NCI-H510A (cell line): ENCODE data around the gene SRGAP3.

Experiments
- DNase-seq: peaks from one replicate; lab custom pipeline; 2025; lab: John Stamatoyannopoulos, UW

The SRGAP3 gene

DNA sequence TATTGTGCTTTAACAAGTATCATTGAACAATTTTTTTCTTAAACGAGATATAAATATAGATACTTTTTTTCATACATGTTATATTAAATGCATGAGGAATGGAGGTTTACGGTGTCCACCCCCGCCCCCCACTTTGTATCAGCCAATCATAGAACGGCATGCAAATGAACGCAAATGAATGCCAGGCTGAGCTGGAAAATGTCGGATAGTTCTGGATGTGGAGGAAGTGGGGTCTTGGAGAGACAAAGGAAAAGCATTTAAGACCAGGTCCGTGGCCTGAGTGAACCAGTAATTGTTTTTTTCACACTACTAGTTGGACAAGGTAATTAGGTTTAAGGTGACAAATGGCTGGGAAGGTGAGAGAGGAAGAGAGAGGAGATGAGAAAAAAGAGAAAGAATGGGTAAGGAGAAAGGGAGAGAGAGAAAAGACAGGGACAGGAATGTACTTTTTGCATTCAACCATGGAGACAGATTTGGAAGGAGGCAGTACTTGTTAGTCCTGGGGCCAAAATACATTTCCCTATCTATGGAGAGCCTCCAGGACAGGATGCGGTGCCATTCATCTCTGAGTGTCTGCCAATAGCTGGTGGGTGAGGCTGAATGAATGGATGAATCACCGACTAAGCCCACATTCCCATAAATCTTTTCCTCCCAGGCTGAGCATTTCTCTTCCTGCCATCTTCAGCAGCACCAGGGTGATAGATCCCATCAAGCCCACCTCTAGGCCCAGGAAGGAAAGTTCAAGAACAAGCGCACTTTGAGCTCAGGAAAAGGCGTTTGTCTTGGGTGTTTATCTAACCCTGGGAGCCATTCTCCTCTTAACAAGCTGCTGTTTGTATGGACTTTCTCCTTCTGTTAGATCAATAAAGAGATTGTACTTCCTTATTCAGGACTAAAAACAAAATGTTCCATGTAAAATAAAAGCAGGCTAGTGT lies 284.7 kb downstream of the SRGAP3 start:
- no peak for DNase-seq

DNA sequence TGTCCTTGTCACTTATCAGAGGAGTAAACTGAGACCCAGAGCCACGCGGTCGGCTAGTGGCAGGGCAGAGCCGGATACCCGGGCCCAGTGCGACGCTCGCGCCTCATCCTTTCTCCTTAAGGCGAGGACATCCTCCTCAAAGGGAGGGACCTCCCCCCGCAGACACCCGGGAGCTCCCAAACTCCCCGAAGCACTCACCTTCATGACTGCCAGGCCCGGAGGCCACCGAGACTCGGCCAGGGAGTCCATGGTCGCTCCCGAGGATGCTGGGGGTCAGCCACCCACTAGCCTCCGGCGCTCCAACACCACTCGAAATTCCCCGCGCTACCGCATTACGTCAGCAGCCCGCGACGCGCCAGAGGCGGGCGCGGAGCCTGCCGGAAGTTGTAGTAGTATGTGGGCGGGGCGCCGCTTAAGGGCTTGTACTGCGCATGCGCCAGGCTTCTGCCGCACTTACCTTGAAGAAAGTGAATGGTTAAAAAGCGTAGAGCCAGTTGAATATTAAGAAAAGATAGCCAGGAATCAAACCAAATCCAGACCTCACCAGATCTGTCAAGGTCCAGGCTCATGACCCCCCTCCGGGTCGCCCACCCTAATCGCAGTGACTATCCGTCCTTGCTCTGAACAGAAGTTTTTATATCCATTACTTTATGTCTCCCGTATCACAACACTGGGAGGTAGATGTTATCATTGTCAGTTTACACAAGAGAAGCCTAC lies 286.2 kb downstream of the SRGAP3 start, which contains the start of gene RAD18:
Gene RAD18 (minus strand): TSS at position 336 of the 717 bp plus-strand sequence. CDS start 87 bp downstream, at position 249.
- peak; percentile 57 for DNase-seq

DNA sequence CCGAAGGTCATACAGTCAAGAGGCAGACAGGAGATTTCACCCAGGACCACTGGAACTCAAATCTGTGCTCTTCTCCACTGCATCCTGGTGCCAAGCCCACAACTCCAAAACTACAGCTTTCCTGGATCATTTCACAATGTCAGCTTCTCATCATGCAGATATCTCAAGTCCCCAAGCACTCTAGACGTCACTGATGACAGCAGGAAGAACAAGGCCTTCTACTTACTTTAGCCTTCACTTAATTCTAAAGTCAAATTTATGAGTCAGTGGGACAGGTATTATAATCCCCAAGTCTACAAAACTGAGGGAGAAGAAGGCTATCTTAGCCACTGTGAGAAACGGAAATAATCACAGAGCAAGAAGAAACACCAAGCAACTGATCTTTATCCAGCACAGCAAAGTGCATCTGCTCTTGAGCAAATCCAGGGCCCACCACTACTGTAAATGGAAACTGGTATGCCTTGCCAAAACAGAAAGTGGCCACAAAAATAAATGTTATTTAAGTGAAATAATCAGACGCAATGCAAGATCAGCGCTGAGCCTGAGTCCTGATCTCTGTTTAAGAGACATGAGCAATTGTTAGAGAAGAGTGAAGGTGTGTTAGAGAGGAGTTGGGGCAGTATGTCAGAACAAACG lies 287.1 kb downstream of the SRGAP3 start:
- DNase-seq, result no peak

DNA sequence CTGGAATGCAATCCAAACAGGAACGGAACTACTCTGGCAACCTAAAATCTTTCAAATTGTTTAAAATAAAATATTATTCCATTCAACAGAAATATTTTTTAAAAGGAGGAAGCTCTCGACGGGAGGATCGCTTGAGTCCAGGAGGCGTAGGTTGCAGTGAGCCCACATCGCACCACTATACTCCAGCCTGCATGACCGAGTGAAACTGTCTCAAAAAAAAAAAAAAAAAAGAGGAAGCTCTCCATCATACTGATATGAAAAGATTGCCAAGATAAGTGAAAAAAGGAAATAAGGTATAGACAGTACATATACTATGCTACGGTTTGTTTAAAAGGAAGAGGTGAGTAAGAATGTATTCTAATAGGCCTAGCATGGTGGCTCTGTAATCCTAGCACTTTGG lies 289.8 kb downstream of the SRGAP3 start:
- DNase-seq, result no peak

DNA sequence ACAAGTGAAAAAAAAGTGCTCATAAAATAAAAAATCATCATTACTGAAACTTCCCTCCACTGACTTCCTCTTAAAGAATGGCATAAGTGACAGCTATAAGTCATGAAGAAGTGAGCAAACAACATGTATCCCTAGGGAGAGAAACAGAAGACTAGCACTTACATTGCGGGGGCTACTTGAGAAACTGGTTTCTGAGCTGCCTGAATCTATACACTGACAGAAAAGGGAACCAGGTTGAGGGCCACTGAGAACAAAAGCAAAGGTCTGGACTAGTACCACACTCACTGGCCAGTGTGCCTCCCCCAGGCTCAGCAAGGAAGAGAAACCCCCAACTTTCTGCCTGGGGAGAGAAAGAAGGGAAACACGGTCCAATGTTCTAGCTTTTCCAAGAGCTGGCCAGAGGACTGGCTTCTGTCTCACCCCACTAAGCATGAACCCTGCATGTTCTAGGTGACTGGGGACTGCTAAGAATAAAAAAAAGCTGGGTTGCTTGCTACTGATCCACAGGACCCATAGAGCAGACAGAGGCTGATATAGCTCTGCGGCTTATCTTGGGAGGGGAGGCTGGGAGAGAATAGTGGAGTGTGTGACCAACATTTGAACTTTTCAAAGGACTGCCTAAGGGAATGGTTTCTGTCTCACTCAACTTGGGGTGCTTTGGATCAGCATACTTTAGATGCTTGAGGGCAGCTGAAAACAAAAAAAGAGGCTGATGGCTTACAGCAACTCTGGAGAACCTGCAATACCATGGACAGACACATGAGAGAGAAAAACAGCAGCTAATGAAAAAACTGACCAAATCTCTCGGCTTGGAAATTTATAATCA lies 294.3 kb downstream of the SRGAP3 start:
- no peak for DNase-seq

DNA sequence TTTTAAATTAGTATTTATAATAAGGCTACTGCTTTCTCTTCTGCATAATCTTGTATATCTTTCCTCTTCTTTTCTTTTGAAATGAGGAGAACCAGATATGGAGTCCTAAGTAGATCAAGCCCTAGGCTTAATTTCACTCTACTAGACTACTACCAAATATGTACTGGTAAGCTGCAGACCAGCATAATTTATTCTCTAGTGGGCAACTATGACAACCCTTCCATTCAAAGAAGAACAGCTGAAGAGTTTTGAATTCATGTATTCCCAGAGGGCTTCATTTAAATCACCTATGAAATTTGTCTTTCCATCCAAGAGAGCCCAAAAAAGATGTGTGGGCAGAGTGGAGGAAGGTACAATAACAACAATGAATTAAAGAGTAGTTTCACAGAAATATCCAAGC lies 296.1 kb downstream of the SRGAP3 start:
- no peak for DNase-seq

DNA sequence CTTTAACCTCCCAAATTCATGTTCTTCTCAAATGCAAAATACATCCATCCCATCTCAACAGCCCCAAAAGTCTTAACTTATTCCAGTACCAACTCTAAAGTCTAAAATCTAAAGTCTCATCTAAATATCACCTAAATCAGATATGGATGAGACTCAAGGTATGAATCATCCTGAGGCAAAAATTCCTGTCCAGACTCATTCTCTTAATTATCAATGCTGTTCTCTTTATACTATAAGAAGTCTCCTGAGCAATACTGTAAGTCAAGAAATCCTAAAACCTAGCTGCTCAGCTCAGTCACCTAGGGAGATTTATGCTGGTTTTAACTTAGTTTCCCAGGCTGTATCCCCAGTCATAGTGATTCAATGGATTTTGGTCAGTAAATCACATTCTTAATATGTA lies 297.3 kb downstream of the SRGAP3 start:
- no peak for DNase-seq

DNA sequence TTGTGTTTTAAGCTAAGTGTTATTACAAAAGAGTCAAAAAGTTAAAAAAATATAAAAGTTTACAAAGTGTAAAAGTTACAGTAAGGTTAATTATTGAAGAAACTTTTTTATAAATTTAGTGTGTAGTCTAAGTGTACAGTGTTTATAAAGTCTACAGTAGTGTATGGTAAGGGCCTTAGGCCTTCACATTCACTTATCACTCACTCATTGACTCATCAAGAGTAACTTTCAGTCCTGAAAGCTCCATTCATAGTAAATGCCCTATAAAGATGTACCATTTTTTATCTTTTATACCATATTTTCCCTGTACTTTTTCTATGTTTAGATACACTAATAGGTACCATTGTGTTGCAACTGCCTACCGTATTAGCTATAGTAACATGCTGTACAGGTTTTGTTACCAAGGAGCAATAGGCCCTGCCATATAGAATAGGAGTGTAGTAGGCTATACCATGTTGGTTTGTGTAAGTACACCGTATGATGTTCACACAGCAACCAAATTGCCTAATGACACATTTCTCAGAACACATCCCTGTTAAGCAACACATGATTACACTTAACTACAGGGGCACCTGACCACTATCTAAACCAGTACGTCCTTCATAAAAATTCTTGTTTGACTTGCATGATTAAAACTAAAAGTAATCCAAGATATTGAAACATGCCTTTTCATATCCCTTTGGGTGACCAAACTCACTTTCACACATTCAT lies 303.4 kb downstream of the SRGAP3 start:
- DNase-seq, result no peak

DNA sequence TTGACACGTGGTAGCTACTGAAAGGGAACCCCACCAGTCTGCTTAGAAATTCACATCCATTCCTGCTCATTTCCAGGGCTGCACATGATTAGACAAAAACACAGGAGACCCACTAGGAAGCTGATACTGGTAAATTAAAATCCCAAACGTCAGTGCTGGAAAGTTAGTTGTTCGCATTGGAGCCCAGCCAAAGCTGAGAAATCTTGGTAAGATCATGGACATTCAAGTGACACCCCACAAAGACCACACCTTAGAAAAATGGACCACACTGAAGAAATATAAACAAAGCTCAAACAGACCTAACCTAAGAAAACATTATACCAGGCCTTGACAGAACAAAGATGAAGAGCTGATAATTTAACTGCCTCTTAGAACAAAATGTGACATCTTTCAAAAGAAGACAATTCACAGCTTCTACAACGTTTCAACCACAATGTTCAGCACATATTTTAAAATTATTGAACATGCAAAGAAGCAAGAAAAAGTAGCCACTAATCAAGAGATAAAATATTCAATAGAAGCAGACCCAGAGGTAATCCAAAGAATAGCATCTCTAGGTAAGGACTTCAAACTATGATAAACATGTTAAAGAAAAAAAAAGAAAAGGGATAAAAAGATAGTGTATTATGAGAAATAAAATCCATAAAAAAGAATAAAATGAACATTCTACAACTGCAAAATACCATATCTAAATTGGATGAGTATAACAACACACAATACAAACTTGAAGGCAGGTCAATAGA lies 306.5 kb downstream of the SRGAP3 start:
- DNase-seq, result no peak

DNA sequence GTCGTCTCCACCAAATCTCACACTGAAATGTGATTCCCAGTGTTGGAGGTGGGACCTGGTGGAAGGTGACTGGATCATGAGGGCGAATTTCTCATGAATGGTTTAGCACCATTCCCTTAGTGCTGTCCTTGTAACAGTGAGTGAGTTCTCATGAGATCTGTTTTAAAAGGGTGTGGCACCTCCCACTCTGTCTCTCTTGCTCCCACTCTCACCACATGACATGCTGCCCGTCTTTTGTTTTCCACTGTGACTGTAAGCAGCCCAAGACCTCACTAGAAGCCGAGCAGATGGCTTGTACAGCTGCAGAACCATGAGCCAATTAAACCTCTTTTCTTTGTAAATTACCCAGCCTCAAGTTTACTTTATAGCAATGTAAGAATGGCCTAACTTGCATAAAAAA lies 307.3 kb downstream of the SRGAP3 start:
- no peak for DNase-seq

DNA sequence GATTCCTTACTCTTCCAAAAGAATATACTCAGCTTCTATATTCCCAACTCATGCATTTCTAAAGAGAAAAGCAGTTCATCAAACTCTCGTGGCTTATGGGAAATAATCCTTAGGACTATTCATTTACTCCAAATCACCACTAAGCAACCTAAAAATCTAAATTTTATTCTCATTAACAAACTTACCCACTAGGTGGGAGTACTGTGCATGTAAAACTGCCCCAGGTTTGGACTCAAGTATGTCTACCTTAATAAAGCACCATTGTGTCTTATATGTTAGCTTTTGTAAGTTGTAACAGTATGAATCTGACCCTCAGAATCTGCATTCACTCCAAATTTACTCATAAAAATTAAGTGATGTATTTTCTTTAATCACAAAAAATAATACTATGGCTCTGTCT lies 311.4 kb downstream of the SRGAP3 start:
- no peak for DNase-seq

DNA sequence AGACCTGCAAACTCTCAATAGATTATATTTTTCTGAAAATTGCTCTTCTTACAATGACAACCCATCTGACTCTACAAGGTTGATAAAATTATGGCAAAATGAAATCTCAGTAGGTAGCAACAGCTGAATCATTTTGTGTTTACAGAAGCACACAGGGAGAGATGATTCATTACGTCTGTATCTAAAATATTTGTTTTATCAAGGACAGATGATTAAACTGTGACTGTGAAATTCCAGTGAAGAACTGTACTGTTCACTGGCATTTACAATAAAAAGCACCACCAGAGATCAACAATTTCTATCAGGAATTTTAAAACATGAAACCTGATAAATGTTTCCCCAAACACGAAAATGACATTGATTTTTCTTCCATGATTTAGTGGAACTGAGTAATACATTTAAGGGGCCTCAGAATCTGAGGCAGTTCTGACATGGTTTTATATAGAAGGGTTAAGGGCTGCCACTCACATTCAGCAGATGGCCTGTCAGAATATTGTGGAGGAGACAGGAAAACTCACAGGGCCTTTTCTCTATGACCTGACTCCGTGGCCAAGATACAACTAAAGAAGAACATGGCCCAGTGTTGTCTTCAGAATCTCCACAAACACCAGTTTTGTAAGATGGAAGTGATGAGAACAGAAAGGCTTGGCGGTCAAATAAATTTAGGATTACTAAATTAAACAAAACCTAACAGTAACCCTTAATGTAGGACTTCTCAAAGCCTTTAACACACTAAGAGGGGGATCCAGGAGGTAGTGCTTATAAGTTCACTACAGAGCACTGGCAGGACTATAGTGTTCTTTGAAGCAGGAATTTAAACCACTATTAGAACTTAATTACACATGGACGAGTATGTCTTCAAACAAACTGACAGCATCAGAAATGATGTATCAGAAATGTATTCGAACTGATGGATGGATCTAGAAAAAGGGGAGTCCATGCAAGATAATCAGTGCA lies 312.1 kb downstream of the SRGAP3 start:
- no peak for DNase-seq

DNA sequence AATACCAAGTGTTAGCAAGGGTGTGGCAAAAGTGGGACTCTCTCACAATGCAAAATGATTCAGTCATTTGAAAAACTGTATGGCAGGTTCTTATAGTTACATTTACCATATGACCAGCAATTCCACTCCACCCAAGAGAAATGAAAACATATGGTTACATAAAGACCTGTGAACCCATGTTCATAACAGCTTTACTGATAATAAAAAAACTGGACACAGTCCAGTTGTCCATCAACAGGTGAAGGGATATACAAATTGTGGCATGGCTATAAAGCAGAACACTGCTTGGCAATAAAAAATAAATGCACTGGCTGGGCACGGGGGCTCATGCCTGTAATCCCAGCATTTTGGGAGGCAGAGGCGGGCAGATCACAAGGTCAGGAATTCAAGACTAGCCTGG lies 316.9 kb downstream of the SRGAP3 start:
- DNase-seq, result no peak

DNA sequence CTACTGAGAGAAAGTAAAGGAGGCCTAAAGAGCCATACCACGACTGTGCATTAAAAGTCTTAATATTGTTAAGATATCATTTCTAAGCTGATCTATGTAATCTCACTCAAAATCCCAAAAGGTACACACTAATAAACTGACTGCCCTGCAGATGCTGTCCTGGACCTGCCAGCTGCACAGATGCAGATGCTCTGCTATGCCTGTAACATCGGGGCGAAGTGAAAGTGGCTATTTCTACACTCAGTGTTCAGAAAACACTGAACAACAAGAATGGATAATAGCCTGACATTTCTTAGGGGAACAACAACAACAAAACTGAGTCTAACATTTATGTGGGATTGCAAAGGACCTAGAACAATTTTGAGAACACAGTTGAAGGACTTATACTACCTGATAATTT lies 318.1 kb downstream of the SRGAP3 start:
- no peak for DNase-seq
